MM.1S (cell line): ENCODE data around the gene TFR2.

Experiments
- EZH2 ChIP-seq: fragments of 300-600 bp; sonication (generic); optimal IDR thresholded peaks from 2 replicates; pipeline ENCODE3; 2017; ENCODE audit warnings: low read depth, mild to moderate bottlenecking, antibody characterized with exemption, low read length, mixed read lengths
- EZH2phosphoT487 ChIP-seq: fragments of 300-600 bp; sonication (generic); IDR thresholded peaks from 2 replicates; pipeline ENCODE4 v1.6.1; 2018; ENCODE audit warnings: antibody characterized with exemption, low read length
- TF ChIP-seq, protein P1 (sequence below): fragments of 300-600 bp; sonication (generic); IDR thresholded peaks from 2 replicates; pipeline ENCODE4 v1.5.1; 2016; ENCODE audit warnings: antibody characterized with exemption, low read length, mixed read lengths

- TF ChIP-seq, protein P1, sequence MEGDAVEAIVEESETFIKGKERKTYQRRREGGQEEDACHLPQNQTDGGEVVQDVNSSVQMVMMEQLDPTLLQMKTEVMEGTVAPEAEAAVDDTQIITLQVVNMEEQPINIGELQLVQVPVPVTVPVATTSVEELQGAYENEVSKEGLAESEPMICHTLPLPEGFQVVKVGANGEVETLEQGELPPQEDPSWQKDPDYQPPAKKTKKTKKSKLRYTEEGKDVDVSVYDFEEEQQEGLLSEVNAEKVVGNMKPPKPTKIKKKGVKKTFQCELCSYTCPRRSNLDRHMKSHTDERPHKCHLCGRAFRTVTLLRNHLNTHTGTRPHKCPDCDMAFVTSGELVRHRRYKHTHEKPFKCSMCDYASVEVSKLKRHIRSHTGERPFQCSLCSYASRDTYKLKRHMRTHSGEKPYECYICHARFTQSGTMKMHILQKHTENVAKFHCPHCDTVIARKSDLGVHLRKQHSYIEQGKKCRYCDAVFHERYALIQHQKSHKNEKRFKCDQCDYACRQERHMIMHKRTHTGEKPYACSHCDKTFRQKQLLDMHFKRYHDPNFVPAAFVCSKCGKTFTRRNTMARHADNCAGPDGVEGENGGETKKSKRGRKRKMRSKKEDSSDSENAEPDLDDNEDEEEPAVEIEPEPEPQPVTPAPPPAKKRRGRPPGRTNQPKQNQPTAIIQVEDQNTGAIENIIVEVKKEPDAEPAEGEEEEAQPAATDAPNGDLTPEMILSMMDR, result no peak
- TF ChIP-seq EZH2 (no peak), EZH2phosphoT487 (no peak)
Observed at GRCh38 chr7:100673942-100674410, 32.6 kb upstream of the TFR2 start.
